ENCODE data around the gene LGMN.

DNA sequence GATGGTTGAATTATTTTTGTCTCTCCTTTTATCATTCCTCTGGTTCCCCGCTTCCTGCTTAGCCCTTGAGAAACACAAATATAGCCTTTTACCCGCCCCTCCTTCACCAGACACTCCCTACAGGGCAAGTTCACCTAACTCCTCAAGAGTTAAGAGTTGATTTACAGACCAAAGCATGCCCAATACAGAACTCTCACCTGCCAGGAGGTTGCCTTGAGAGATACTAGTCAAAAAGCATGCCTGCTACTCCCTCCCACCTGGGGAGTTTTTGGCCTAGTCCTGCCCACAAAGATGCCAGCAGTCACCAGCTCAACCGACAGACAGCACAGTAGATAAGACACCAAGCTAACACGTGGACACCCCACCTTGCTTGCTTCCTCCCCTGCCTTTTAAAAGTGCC, 11.2 kb downstream of the LGMN start:
- TF ChIP-seq CTCF (conservative IDR thresholded peaks at IDR 0.05; ENCODE audit: low read length) (no peak), EZH2phosphoT487 (IDR thresholded peaks at IDR 0.05; ENCODE audit: borderline replicate concordance, low read depth, low read length) (no peak)
